Renal cortical epithelial cell (primary cell): Measurements from ENCODE around the gene KRT4. TPM values are rescaled to one million over a fixed set of nuclear protein-coding genes. Genes with fewer than 3 reads are reported as not detected.

ENCODE experiments used
- DNase-seq: peaks from one replicate; pipeline ENCODE4 v3.0.0-alpha.2; 2011; ENCODE audit warnings: low read depth
- total RNA-seq: library from RNA; depleted of rRNA; stranded (reverse); fragments of >200 nt; gene quantifications from 2 replicates; pipeline ENCODE4 v1.2.3, GENCODE V29; 2014

Gene KRT4
- total RNA-seq, 1 donor from 2014 or later, result not detected

- DNase-seq, result no peak
These were observed 22.8 kb upstream of the KRT4 start for GRCh38 chr12:52836491-52837412.

GRCh38 chr12:52836042-52836466 lies 22.1 kb upstream of the KRT4 start:
- peak; percentile 26 for DNase-seq

GRCh38 chr12:52835271-52836041 lies 21.5 kb upstream of the KRT4 start:
- no peak for DNase-seq

GRCh38 chr12:52834727-52835001 lies 20.7 kb upstream of the KRT4 start:
- no peak for DNase-seq

- DNase-seq, result no peak
These were observed 20.2 kb upstream of the KRT4 start, which contains the start of gene KRT79 for GRCh38 chr12:52833922-52834726. Gene KRT79, minus strand, starts transcription at chr12:52834311. Its CDS starts 51 bp downstream, at chr12:52834260.

- no peak for DNase-seq
These were observed 19.3 kb upstream of the KRT4 start for GRCh38 chr12:52832985-52833905.

- DNase-seq, result no peak
These were observed 18.5 kb upstream of the KRT4 start for GRCh38 chr12:52832451-52832850.

- DNase-seq, result no peak
These were observed 17.3 kb upstream of the KRT4 start for GRCh38 chr12:52831251-52831650.

GRCh38 chr12:52829986-52830770 lies 16.3 kb upstream of the KRT4 start:
- DNase-seq, result no peak

GRCh38 chr12:52828591-52829021 lies 14.7 kb upstream of the KRT4 start:
- peak; percentile 48 for DNase-seq

- peak; percentile 57 for DNase-seq
These were observed 14.2 kb upstream of the KRT4 start for GRCh38 chr12:52828156-52828555.

GRCh38 chr12:52827499-52828090 lies 13.7 kb upstream of the KRT4 start:
- no peak for DNase-seq

- peak; percentile 66 for DNase-seq
These were observed 12.9 kb upstream of the KRT4 start for GRCh38 chr12:52826611-52827498.

GRCh38 chr12:52825961-52826360 lies 12.0 kb upstream of the KRT4 start:
- DNase-seq, result no peak

GRCh38 chr12:52824741-52825410 lies 11.0 kb upstream of the KRT4 start:
- DNase-seq, result no peak

GRCh38 chr12:52823761-52824450 lies 10.0 kb upstream of the KRT4 start:
- no peak for DNase-seq

GRCh38 chr12:52822771-52823510 lies 9.0 kb upstream of the KRT4 start:
- DNase-seq, result no peak
